ENCODE measurements around the gene OR2V1.
A peak's percentile ranks its signal among the peaks of the same experiment; 100 is the strongest.
"Not testable (repeated sequence)": the region's sequence is repeated elsewhere in the genome, so short reads cannot be mapped to it uniquely, and the experiment has no call there.

The OR2V1 gene

GRCh38 chr5:181133610-181134231 is 2.8 kb upstream of the OR2V1 start:
- Histone ChIP-seq H4K20me1 (ENCODE audit: insufficient read depth, low read length) (no peaks in the 10 kb centered on the region), H3K9ac (ENCODE audit: low read length) (no peak overlapping the region), H3K27ac (ENCODE audit: low read length) (no peak overlapping the region), H2AFZ (ENCODE audit: low read length) (no peak overlapping the region), H3K9me3 (replicated peaks; ENCODE audit: insufficient read depth, low read length) (no peaks in the 10 kb centered on the region), H3K9me2 (replicated peaks; ENCODE audit: insufficient read depth, low read length) (no peaks in the 10 kb centered on the region), H3K79me2 (ENCODE audit: low read length) (no peaks in the 10 kb centered on the region), H3K4me3 (ENCODE audit: low read length) (no peak overlapping the region), H3K4me1 (ENCODE audit: low read length) (0 out of 2 replicates have a peak, but pooled peaks cover 4% of the 10 kb centered on the region), H3K36me3 (replicated peaks; ENCODE audit: insufficient read depth, low read length) (no peaks in the 10 kb centered on the region), H3K27me3 (replicated peaks; ENCODE audit: insufficient read depth, low read length) (peaks cover 10% of the 10 kb centered on the region; the same call in 1 of the 2 replicates), H3K4me2 (ENCODE audit: low read depth, low read length) (peak overlapping the region; percentile 34), H3F3A (ENCODE audit: insufficient read depth, low read length) (no peaks in the 10 kb centered on the region)
- DNase-seq, result no peak
- no peak for TF ChIP-seq EZH2 (optimal IDR thresholded peaks at IDR 0.05; ENCODE audit: low read depth, low read length)
- TF ChIP-seq, protein P1, sequence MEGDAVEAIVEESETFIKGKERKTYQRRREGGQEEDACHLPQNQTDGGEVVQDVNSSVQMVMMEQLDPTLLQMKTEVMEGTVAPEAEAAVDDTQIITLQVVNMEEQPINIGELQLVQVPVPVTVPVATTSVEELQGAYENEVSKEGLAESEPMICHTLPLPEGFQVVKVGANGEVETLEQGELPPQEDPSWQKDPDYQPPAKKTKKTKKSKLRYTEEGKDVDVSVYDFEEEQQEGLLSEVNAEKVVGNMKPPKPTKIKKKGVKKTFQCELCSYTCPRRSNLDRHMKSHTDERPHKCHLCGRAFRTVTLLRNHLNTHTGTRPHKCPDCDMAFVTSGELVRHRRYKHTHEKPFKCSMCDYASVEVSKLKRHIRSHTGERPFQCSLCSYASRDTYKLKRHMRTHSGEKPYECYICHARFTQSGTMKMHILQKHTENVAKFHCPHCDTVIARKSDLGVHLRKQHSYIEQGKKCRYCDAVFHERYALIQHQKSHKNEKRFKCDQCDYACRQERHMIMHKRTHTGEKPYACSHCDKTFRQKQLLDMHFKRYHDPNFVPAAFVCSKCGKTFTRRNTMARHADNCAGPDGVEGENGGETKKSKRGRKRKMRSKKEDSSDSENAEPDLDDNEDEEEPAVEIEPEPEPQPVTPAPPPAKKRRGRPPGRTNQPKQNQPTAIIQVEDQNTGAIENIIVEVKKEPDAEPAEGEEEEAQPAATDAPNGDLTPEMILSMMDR (IDR thresholded peaks at IDR 0.05; ENCODE audit: low read length), result no peak

DNA sequence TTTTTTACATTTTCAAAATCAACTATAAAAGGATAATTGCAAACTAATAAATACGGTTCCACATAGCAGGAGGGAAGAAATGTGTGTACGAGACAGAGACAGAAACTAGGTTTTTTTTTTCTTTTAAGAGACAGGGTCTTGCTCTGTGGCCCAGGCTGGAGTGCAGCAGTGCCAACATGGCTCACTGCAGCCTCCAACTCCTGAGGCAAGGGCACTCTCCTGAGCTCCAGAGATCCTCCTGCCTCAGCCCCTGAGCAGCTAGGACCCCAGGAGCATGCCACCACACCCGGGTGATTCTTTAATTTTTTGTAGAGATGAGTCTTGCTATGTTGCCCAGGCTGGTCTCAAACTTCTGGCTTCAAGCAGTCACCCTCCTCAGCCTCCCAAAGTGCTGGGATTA is 2.1 kb upstream of the OR2V1 start:
- Histone ChIP-seq H3K4me1 (ENCODE audit: low read length) (0 out of 2 replicates have a peak, but pooled peaks cover 4% of the 10 kb centered on the region), H2AFZ (ENCODE audit: low read length) (no peak overlapping the region), H3K4me2 (ENCODE audit: low read depth, low read length) (no peak overlapping the region), H3K9me2 (replicated peaks; ENCODE audit: insufficient read depth, low read length) (no peaks in the 10 kb centered on the region), H3K27ac (ENCODE audit: low read length) (no peak overlapping the region), H3K79me2 (ENCODE audit: low read length) (no peaks in the 10 kb centered on the region), H3K9me3 (replicated peaks; ENCODE audit: insufficient read depth, low read length) (no peaks in the 10 kb centered on the region), H3F3A (ENCODE audit: insufficient read depth, low read length) (no peaks in the 10 kb centered on the region), H3K36me3 (replicated peaks; ENCODE audit: insufficient read depth, low read length) (no peaks in the 10 kb centered on the region), H3K9ac (ENCODE audit: low read length) (no peak overlapping the region), H3K4me3 (ENCODE audit: low read length) (no peak overlapping the region), H4K20me1 (ENCODE audit: insufficient read depth, low read length) (no peaks in the 10 kb centered on the region), H3K27me3 (replicated peaks; ENCODE audit: insufficient read depth, low read length) (peaks cover 16% of the 10 kb centered on the region; the same call in 1 of the 2 replicates)
- TF ChIP-seq EZH2phosphoT487 (IDR thresholded peaks at IDR 0.05; ENCODE audit: low read length) (no peak), EZH2 (optimal IDR thresholded peaks at IDR 0.05; ENCODE audit: low read depth, low read length) (no peak)
- TF ChIP-seq, protein P1 (IDR thresholded peaks at IDR 0.05; ENCODE audit: low read length), result no peak
- DNase-seq, result no peak

GRCh38 chr5:181131514-181131913 is 545 bp upstream of the OR2V1 start:
- TF ChIP-seq EZH2 (optimal IDR thresholded peaks at IDR 0.05; ENCODE audit: low read depth, low read length) (no peak), EZH2phosphoT487 (IDR thresholded peaks at IDR 0.05; ENCODE audit: low read length) (no peak)
- TF ChIP-seq, protein P1 (IDR thresholded peaks at IDR 0.05; ENCODE audit: low read length), result no peak
- peaks cover 24% of the 10 kb centered on the region; the same call in 1 of the 2 replicates for H3K27me3 ChIP-seq (replicated peaks; ENCODE audit: insufficient read depth, low read length)

DNA sequence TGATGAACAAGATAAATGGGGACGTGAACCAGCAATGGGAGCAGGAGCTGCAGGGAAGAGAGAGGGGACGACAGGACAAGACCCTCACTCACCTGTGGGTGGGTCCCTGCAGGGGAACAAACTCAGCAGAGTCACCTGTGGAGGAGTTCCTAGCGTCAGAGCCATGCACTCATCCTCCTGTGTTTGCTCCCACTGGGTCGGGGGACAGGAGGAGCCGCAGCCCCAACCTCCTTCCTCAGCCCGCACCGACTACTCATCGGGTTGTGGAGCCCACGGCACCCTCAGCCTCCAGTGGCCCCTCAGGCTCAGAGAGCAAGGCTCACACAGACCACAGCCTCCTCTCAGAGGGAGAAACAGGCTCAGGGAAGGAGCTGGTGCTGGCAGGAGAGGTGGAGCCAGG is 888 bp downstream of the OR2V1 start:
- not testable (repeated sequence) for H3K36me3 ChIP-seq (replicated peaks; ENCODE audit: insufficient read depth, low read length); H3K9ac ChIP-seq (ENCODE audit: low read length); H3K4me2 ChIP-seq (ENCODE audit: low read depth, low read length); H3K4me3 ChIP-seq (ENCODE audit: low read length); H4K20me1 ChIP-seq (ENCODE audit: insufficient read depth, low read length); H2AFZ ChIP-seq (ENCODE audit: low read length); H3K27ac ChIP-seq (ENCODE audit: low read length); H3F3A ChIP-seq (ENCODE audit: insufficient read depth, low read length); DNase-seq; H3K9me3 ChIP-seq (replicated peaks; ENCODE audit: insufficient read depth, low read length); H3K79me2 ChIP-seq (ENCODE audit: low read length); H3K4me1 ChIP-seq (ENCODE audit: low read length); H3K9me2 ChIP-seq (replicated peaks; ENCODE audit: insufficient read depth, low read length)
- peaks cover 25% of the 10 kb centered on the region; the same call in 1 of the 2 replicates for H3K27me3 ChIP-seq (replicated peaks; ENCODE audit: insufficient read depth, low read length)

More at GRCh38 chr5:181131514-181131913, 545 bp upstream of the OR2V1 start:
- no peak overlapping the region for H3K4me3 ChIP-seq (ENCODE audit: low read length)
- H3K4me1 ChIP-seq (ENCODE audit: low read length), result 0 out of 2 replicates have a peak, but pooled peaks cover 4% of the 10 kb centered on the region
- no peak overlapping the region for H3K27ac ChIP-seq (ENCODE audit: low read length)
- H3K9me2 ChIP-seq (replicated peaks; ENCODE audit: insufficient read depth, low read length), result no peaks in the 10 kb centered on the region
- H3K36me3 ChIP-seq (replicated peaks; ENCODE audit: insufficient read depth, low read length), result no peaks in the 10 kb centered on the region
- no peaks in the 10 kb centered on the region for H3K79me2 ChIP-seq (ENCODE audit: low read length)
- no peak overlapping the region for H3K4me2 ChIP-seq (ENCODE audit: low read depth, low read length)
- H3K9me3 ChIP-seq (replicated peaks; ENCODE audit: insufficient read depth, low read length), result no peaks in the 10 kb centered on the region
- no peaks in the 10 kb centered on the region for H3F3A ChIP-seq (ENCODE audit: insufficient read depth, low read length)
- no peak for DNase-seq
- H2AFZ ChIP-seq (ENCODE audit: low read length), result no peak overlapping the region
- no peak overlapping the region for H3K9ac ChIP-seq (ENCODE audit: low read length)
- no peaks in the 10 kb centered on the region for H4K20me1 ChIP-seq (ENCODE audit: insufficient read depth, low read length)

Measured in MM.1S (cell line).